CD4-positive, alpha-beta T cell (primary cell): ENCODE data around the gene C2CD4A. TPM values are rescaled to one million over a fixed set of nuclear protein-coding genes. Genes with fewer than 3 reads are reported as not detected.
"Not testable (repeated sequence)": the region's sequence is repeated elsewhere in the genome, so short reads cannot be mapped to it uniquely, and the experiment has no call there.

Source experiments
- ATAC-seq: fragments of 200-7000 bp; cut with Tn5 transposase; one replicate; pipeline ENCODE4 v1.10.0; 2022; ENCODE audit warnings: mild to moderate bottlenecking; ENCODE audit not compliant: poor library complexity
- CTCF ChIA-PET: fragments of 350-600 bp; sonication (Branson Sonifier 250); formaldehyde crosslinking; loops from one replicate; lab custom pipeline; 2021; ENCODE audit warnings: antibody characterized with exemption, inconsistent platforms; lab: Charles Lee
- POLR2A ChIA-PET: fragments of 350-600 bp; sonication (Branson Sonifier 250); formaldehyde crosslinking; loops from one replicate; lab custom pipeline; 2021; ENCODE audit warnings: antibody characterized with exemption, inconsistent platforms; lab: Charles Lee
- DNase-seq, 14 experiments: peaks; one replicate each; pipeline ENCODE4 v3.0.0-alpha.2; 2013 to 2020; ENCODE audit warnings: mixed read lengths in 2 of 14
- H3K27ac ChIP-seq, 2 donors: one replicate each; pipeline versions ENCODE4 v1.5.1 to v1.7.0; 2013; ENCODE audit warnings: low read length in 2 of 2, low read depth in 1 of 2, mild to moderate bottlenecking in 1 of 2
- H3K27me3 ChIP-seq, 2 experiments: 1 replicate in 1 of 2; 2 replicates in 1 of 2; pipeline versions ENCODE4 v1.6.1 to v1.7.0; 2013; ENCODE audit warnings: low read length in 2 of 2, control low read depth in 1 of 2, mild to moderate bottlenecking in 1 of 2, moderate library complexity in 1 of 2; ENCODE audit not compliant: insufficient read depth in 2 of 2, control insufficient read depth in 1 of 2
- H3K36me3 ChIP-seq: one replicate; pipeline ENCODE4 v1.6.1; 2013; ENCODE audit warnings: low read length, control low read depth; ENCODE audit not compliant: insufficient read depth
- H3K4me1 ChIP-seq: one replicate; pipeline ENCODE4 v1.6.1; 2013; ENCODE audit warnings: low read length, control low read depth; ENCODE audit not compliant: insufficient read depth
- H3K4me3 ChIP-seq: one replicate; pipeline ENCODE4 v1.5.1; 2013; ENCODE audit warnings: mild to moderate bottlenecking, low read length, moderate library complexity
- H3K9me3 ChIP-seq, 2 experiments: 1 replicate in 1 of 2; 2 replicates in 1 of 2; pipeline versions ENCODE4 v1.6.1 to v1.7.0; 2013; ENCODE audit warnings: low read length in 2 of 2, mild to moderate bottlenecking in 2 of 2, control low read depth in 1 of 2, moderate library complexity in 1 of 2; ENCODE audit not compliant: control insufficient read depth in 1 of 2, insufficient read depth in 1 of 2
- H3K27ac Mint-ChIP-seq: one replicate; pipeline ENCODE4 v1.8.0; 2020; ENCODE audit warnings: mixed read lengths
- H3K27me3 Mint-ChIP-seq: one replicate; pipeline ENCODE4 v1.8.0; 2021; ENCODE audit warnings: mixed read lengths
- H3K36me3 Mint-ChIP-seq: one replicate; pipeline ENCODE4 v1.8.0; 2021; ENCODE audit warnings: low read depth, mixed read lengths
- H3K4me1 Mint-ChIP-seq: one replicate; pipeline ENCODE4 v1.8.0; 2021; ENCODE audit warnings: low read depth, mixed read lengths
- H3K4me3 Mint-ChIP-seq: one replicate; pipeline ENCODE4 v1.8.0; 2020; ENCODE audit warnings: mild to moderate bottlenecking, mixed read lengths
- H3K9me3 Mint-ChIP-seq: one replicate; pipeline ENCODE4 v1.8.0; 2020; ENCODE audit warnings: mixed read lengths
- CTCF ChIP-seq: fragments of 200-600 bp; IDR thresholded peaks from one replicate; pipeline ENCODE4 v1.8.0; 2022; ENCODE audit warnings: antibody characterized with exemption, mild to moderate bottlenecking
- intact Hi-C, 2 experiments: fragments of 100-400 bp; cut with DNase I in 1 of 2; cut with micrococcal nuclease in 1 of 2; formaldehyde crosslinking; loops; one replicate each; pipeline versions ENCODE4 v1.15.1 to v1.9.0; 2023 to 2025; cut with DNase I, micrococcal nuclease
- total RNA-seq, 174 experiments: library from RNA in 2 of 174; stranded (reverse) in 2 of 174; gene quantifications; one replicate each; pipeline ENCODE4 v1.2.3 and lab custom pipeline; 2021 to 2026

Gene C2CD4A
- total RNA-seq, 2 experiments from 2014 or later = 0.19 to 0.34 TPM

GRCh38 chr15:62035256-62035924 lies 31.4 kb upstream of the C2CD4A start:
- intact Hi-C loops = no loop called here

GRCh38 chr15:62046078-62046743 lies 20.6 kb upstream of the C2CD4A start:
- CTCF ChIA-PET = interaction anchor here (1.4 to 2.2 kb wide), 2 partner anchors 14 kb away, joined by 3 to 11 read pairs; partner anchors contain the start of gene VPS13C
- intact Hi-C loops = no loop called here
- peaks cover 3% of the 10 kb centered on the region for H3K4me1 ChIP-seq
- no peaks in the 10 kb centered on the region for H3K27me3 ChIP-seq
- no peak overlapping the region for H3K27ac ChIP-seq
- Mint-ChIP-seq H3K9me3 (peaks cover 2% of the 10 kb centered on the region), H3K4me1 (peaks cover 43% of the 10 kb centered on the region), H3K4me3 (peak overlapping the region; percentile 28), H3K27me3 (no peaks in the 10 kb centered on the region), H3K36me3 (peaks cover 21% of the 10 kb centered on the region), H3K27ac (peak overlapping the region; percentile 12)
- peaks cover 2% of the 10 kb centered on the region for H3K36me3 ChIP-seq
- POLR2A ChIA-PET = no interaction called here
- DNase-seq (peak in 1 of 14 experiments; percentile 28), ATAC-seq (no peak)
- TF ChIP-seq CTCF = no peak
- no peaks in the 10 kb centered on the region for H3K9me3 ChIP-seq
- H3K4me3 ChIP-seq = no peak overlapping the region

More at GRCh38 chr15:62035256-62035924, 31.4 kb upstream of the C2CD4A start:
- H3K4me3 Mint-ChIP-seq = no peak overlapping the region
- H3K9me3 Mint-ChIP-seq = no peaks in the 10 kb centered on the region
- no peak for TF ChIP-seq CTCF
- POLR2A ChIA-PET = interaction anchor here (1.5 kb wide), 1 partner anchor 25 kb away, joined by 8 read pairs; the partner anchor contains the start of gene VPS13C
- no peak for ATAC-seq
- peaks cover 25% of the 10 kb centered on the region for H3K36me3 ChIP-seq
- H3K27ac ChIP-seq = no peak overlapping the region
- H3K9me3 ChIP-seq = no peaks in the 10 kb centered on the region
- no peak overlapping the region for H3K27ac Mint-ChIP-seq
- no peaks in the 10 kb centered on the region for H3K27me3 ChIP-seq
- peaks cover 62% of the 10 kb centered on the region for H3K36me3 Mint-ChIP-seq
- no peaks in the 10 kb centered on the region for H3K4me1 ChIP-seq
- H3K4me1 Mint-ChIP-seq = peaks cover 21% of the 10 kb centered on the region
- no peak for DNase-seq
- CTCF ChIA-PET = interaction anchor here (0.6 to 1.3 kb wide), 2 partner anchors 12 to 91 kb away, joined by 3 read pairs; no protein-coding TSS in a partner anchor
- no peak overlapping the region for H3K4me3 ChIP-seq
- no peaks in the 10 kb centered on the region for H3K27me3 Mint-ChIP-seq

GRCh38 chr15:62047282-62047827 lies 19.4 kb upstream of the C2CD4A start:
- intact Hi-C loops = no loop called here
- Histone ChIP-seq H3K9me3 (no peaks in the 10 kb centered on the region), H3K4me3 (no peak overlapping the region), H3K27me3 (no peaks in the 10 kb centered on the region), H3K36me3 (no peaks in the 10 kb centered on the region), H3K27ac (no peak overlapping the region), H3K4me1 (peaks cover 3% of the 10 kb centered on the region)
- H3K36me3 Mint-ChIP-seq = peaks cover 19% of the 10 kb centered on the region
- H3K4me1 Mint-ChIP-seq = peaks cover 53% of the 10 kb centered on the region
- ChIA-PET POLR2A (interaction anchor here (1.0 kb wide), 1 partner anchor 13 kb away, joined by 4 read pairs; the partner anchor contains the start of gene VPS13C), CTCF (interaction anchor here (1.2 to 1.4 kb wide), 2 partner anchors 12 to 13 kb away, joined by 3 read pairs; partner anchors contain the start of gene VPS13C)
- no peak overlapping the region for H3K27ac Mint-ChIP-seq
- no peaks in the 10 kb centered on the region for H3K27me3 Mint-ChIP-seq
- TF ChIP-seq CTCF = no peak
- no peak for DNase-seq
- peaks cover 2% of the 10 kb centered on the region for H3K9me3 Mint-ChIP-seq
- ATAC-seq = no peak
- no peak overlapping the region for H3K4me3 Mint-ChIP-seq

- intact Hi-C loops, H3K27ac ChIP-seq, DNase-seq, H3K36me3 ChIP-seq, ATAC-seq, CTCF ChIA-PET, H3K27ac Mint-ChIP-seq, POLR2A ChIA-PET, H3K4me3 Mint-ChIP-seq, H3K9me3 Mint-ChIP-seq, H3K9me3 ChIP-seq, H3K27me3 Mint-ChIP-seq, H3K4me3 ChIP-seq, H3K27me3 ChIP-seq, H3K4me1 ChIP-seq: not testable (repeated sequence)
- Mint-ChIP-seq H3K4me1 (peaks cover 60% of the 10 kb centered on the region), H3K36me3 (peaks cover 15% of the 10 kb centered on the region)
Measured at GRCh38 chr15:62048254-62048653, 18.5 kb upstream of the C2CD4A start.
